GM23338 (cell line): Measurements from ENCODE around the gene APOM. TPM values are rescaled to one million over a fixed set of nuclear protein-coding genes. Genes with fewer than 3 reads are reported as not detected.

Source experiments
- ATAC-seq: fragments of 200-7000 bp; cut with Tn5 transposase; 3 replicates; pipeline ENCODE4 v1.9.1; 2020
- DNase-seq: peaks from one replicate; pipeline ENCODE4 v3.0.0-alpha.2; 2015; ENCODE audit warnings: low spot score
- H2AFZ ChIP-seq: fragments of 200-600 bp; sonication (generic); 2 replicates; pipeline ENCODE4 v1.8.0; 2016; ENCODE audit warnings: antibody characterized with exemption, mild to moderate bottlenecking, moderate library complexity
- H3F3A ChIP-seq: fragments of 200-600 bp; sonication (generic); replicated peaks from 2 replicates; pipeline ENCODE4 v1.8.0; 2017; ENCODE audit warnings: antibody characterized with exemption, mixed run types, low read depth
- H3K27ac ChIP-seq: fragments of 200-600 bp; sonication (generic); 2 replicates; pipeline ENCODE4 v1.6.1; 2016; ENCODE audit warnings: low read depth
- H3K27me3 ChIP-seq: fragments of 200-600 bp; sonication (generic); 2 replicates; pipeline ENCODE4 v1.8.0; 2016; ENCODE audit warnings: mild to moderate bottlenecking, mixed run types, moderate library complexity; ENCODE audit not compliant: insufficient read depth
- H3K36me3 ChIP-seq: fragments of 200-600 bp; sonication (generic); 2 replicates; pipeline ENCODE4 v1.8.0; 2016; ENCODE audit warnings: mild to moderate bottlenecking; ENCODE audit not compliant: insufficient read depth
- H3K4me1 ChIP-seq: fragments of 200-600 bp; sonication (generic); 2 replicates; pipeline ENCODE4 v1.8.0; 2016; ENCODE audit warnings: mild to moderate bottlenecking, moderate library complexity; ENCODE audit not compliant: insufficient read depth
- H3K4me2 ChIP-seq: fragments of 200-600 bp; sonication (generic); 2 replicates; pipeline ENCODE4 v1.7.1; 2017; ENCODE audit warnings: mixed run types
- H3K4me3 ChIP-seq: fragments of 200-600 bp; sonication (generic); 2 replicates; pipeline ENCODE4 v1.6.1; 2016; ENCODE audit warnings: mixed run types
- H3K79me2 ChIP-seq: fragments of 200-600 bp; sonication (generic); replicated peaks from 2 replicates; pipeline ENCODE4 v1.8.0; 2017; ENCODE audit warnings: mild to moderate bottlenecking; ENCODE audit not compliant: insufficient read depth
- H3K9me2 ChIP-seq: fragments of 200-600 bp; sonication (generic); 2 replicates; pipeline ENCODE4 v1.8.0; 2017; ENCODE audit not compliant: insufficient read depth
- H4K20me1 ChIP-seq: fragments of 200-600 bp; sonication (generic); replicated peaks from 2 replicates; pipeline ENCODE4 v1.8.0; 2017; ENCODE audit warnings: mild to moderate bottlenecking; ENCODE audit not compliant: insufficient read depth
- H3K27ac Mint-ChIP-seq: 2 replicates; pipeline ENCODE4 v1.8.0; 2020; ENCODE audit warnings: inconsistent platforms, mild to moderate bottlenecking, moderate library complexity, mixed read lengths
- H3K27me3 Mint-ChIP-seq: 3 replicates; pipeline ENCODE4 v1.8.0; 2022; ENCODE audit warnings: low read depth, mild to moderate bottlenecking, moderate library complexity, mixed read lengths, inconsistent platforms; ENCODE audit not compliant: insufficient read depth, poor library complexity
- H3K36me3 Mint-ChIP-seq: 3 replicates; pipeline ENCODE4 v1.8.0; 2021; ENCODE audit warnings: low read depth, mild to moderate bottlenecking, inconsistent platforms, moderate library complexity, mixed read lengths
- H3K4me1 Mint-ChIP-seq: 3 replicates; pipeline ENCODE4 v1.8.0; 2020; ENCODE audit warnings: mild to moderate bottlenecking, inconsistent platforms, mixed read lengths
- H3K4me3 Mint-ChIP-seq: 3 replicates; pipeline ENCODE4 v1.8.0; 2021; ENCODE audit warnings: moderate library complexity, mild to moderate bottlenecking, inconsistent platforms, mixed read lengths
- H3K9me3 Mint-ChIP-seq: 3 replicates; pipeline ENCODE4 v1.8.0; 2020; ENCODE audit warnings: moderate library complexity, mild to moderate bottlenecking, inconsistent platforms, mixed read lengths
- CREB1 ChIP-seq: fragments of 250-450 bp; sonication (Bioruptor Pico); IDR thresholded peaks from 2 replicates; pipeline ENCODE4 v1.5.0; 2020; ENCODE audit warnings: low read depth, mild to moderate bottlenecking, moderate library complexity
- ETS1 ChIP-seq: IDR thresholded peaks from 2 replicates; pipeline ENCODE4 v1.6.1; 2016; ENCODE audit warnings: antibody characterized with exemption
- EZH2 ChIP-seq: fragments of 200-600 bp; sonication (generic); IDR thresholded peaks from one replicate; pipeline ENCODE4 v1.8.0; 2017; ENCODE audit warnings: antibody characterized with exemption, mild to moderate bottlenecking, low read depth; ENCODE audit not compliant: unreplicated experiment
- EZH2phosphoT487 ChIP-seq: fragments of 200-600 bp; sonication (generic); IDR thresholded peaks from one replicate; pipeline ENCODE4 v1.8.1; 2018; ENCODE audit warnings: antibody characterized with exemption; ENCODE audit not compliant: unreplicated experiment
- JUNB ChIP-seq: IDR thresholded peaks from one replicate; pipeline ENCODE4 v1.6.1; 2016; ENCODE audit warnings: antibody characterized with exemption; ENCODE audit not compliant: unreplicated experiment
- NANOG ChIP-seq: IDR thresholded peaks from 2 replicates; pipeline ENCODE4 v1.6.1; 2016; ENCODE audit warnings: antibody characterized with exemption, borderline replicate concordance
- POLR2AphosphoS5 ChIP-seq: IDR thresholded peaks from 2 replicates; pipeline ENCODE4 v1.6.1; 2016; ENCODE audit warnings: antibody characterized with exemption, low read depth
- REST ChIP-seq: IDR thresholded peaks from one replicate; pipeline ENCODE4 v1.6.1; 2018; ENCODE audit warnings: antibody characterized with exemption; ENCODE audit not compliant: unreplicated experiment
- STAT1 ChIP-seq: IDR thresholded peaks from one replicate; pipeline ENCODE4 v1.6.1; 2016; ENCODE audit warnings: antibody characterized with exemption; ENCODE audit not compliant: unreplicated experiment
- ZNF114 ChIP-seq: fragments of 250-450 bp; sonication (Bioruptor Pico); IDR thresholded peaks from 2 replicates; pipeline ENCODE4 v1.5.0; 2020; ENCODE audit warnings: mild to moderate bottlenecking, moderate library complexity
- polyA plus RNA-seq: library from polyadenylated mRNA; unstranded; fragments of >200 nt; fragmentation: Nextera tagmentation; extraction: Ambion mirVana; gene quantifications from 2 replicates; pipeline ENCODE4 v1.2.1, GENCODE V29; 2016
- total RNA-seq: library from RNA; depleted of rRNA; stranded (reverse); fragments of >200 nt; shearing (Covaris generic); gene quantifications from 2 replicates; pipeline ENCODE4 v1.2.3, GENCODE V29; 2014

Gene APOM
- total and polyA plus RNA-seq, 2 experiments from 2014 or later = 1.2 to 10.7 TPM

GRCh38 chr6:31622684-31623091 is 33.0 kb upstream of the APOM start (continued):
- TF ChIP-seq REST (no peak), STAT1 (no peak), EZH2phosphoT487 (no peak), ETS1 (no peak), EZH2 (no peak), JUNB (no peak), ZNF114 (CRISPR knock-in tag) (no peak)

GRCh38 chr6:31624070-31624469 is 31.6 kb upstream of the APOM start:
- TF ChIP-seq EZH2 (no peak), NANOG (no peak)
- no peak overlapping the region for H3K4me3 ChIP-seq
- peaks cover 64% of the 10 kb centered on the region for H3K79me2 ChIP-seq
- H3K4me2 ChIP-seq = no peak overlapping the region
- peaks cover 47% of the 10 kb centered on the region for H3F3A ChIP-seq
- peaks cover 15% of the 10 kb centered on the region for H3K4me1 ChIP-seq
- peak overlapping the region; percentile 66 for H3K27ac ChIP-seq
- Mint-ChIP-seq H3K27me3 (peaks cover 24% of the 10 kb centered on the region), H3K4me3 (no peak overlapping the region), H3K36me3 (peaks cover 86% of the 10 kb centered on the region), H3K9me3 (peaks cover 6% of the 10 kb centered on the region), H3K27ac (no peak overlapping the region), H3K4me1 (peaks cover 9% of the 10 kb centered on the region)
- H3K27me3 ChIP-seq = no peaks in the 10 kb centered on the region
- H4K20me1 ChIP-seq = peaks cover 52% of the 10 kb centered on the region
- DNase-seq (no peak), ATAC-seq (no peak)
- H3K36me3 ChIP-seq = peaks cover 66% of the 10 kb centered on the region
- no peak overlapping the region for H2AFZ ChIP-seq
- H3K9me2 ChIP-seq = no peaks in the 10 kb centered on the region

- H3K27me3 ChIP-seq = no peaks in the 10 kb centered on the region
- ATAC-seq (no peak), DNase-seq (no peak)
- peaks cover 85% of the 10 kb centered on the region for H3K36me3 ChIP-seq
- peaks cover 10% of the 10 kb centered on the region for H3K4me1 ChIP-seq
- Mint-ChIP-seq H3K4me1 (peaks cover 9% of the 10 kb centered on the region), H3K4me3 (no peak overlapping the region; the same call in 2 of the 3 replicates), H3K36me3 (peaks cover 99% of the 10 kb centered on the region), H3K9me3 (no peaks in the 10 kb centered on the region; the same call in 2 of the 3 replicates), H3K27ac (no peak overlapping the region), H3K27me3 (peaks cover 13% of the 10 kb centered on the region)
- no peak overlapping the region for H3K27ac ChIP-seq
- no peak overlapping the region for H3K4me3 ChIP-seq
- no peak overlapping the region for H3K4me2 ChIP-seq
- H4K20me1 ChIP-seq = peaks cover 61% of the 10 kb centered on the region
- peaks cover 52% of the 10 kb centered on the region for H3F3A ChIP-seq
- peaks cover 69% of the 10 kb centered on the region for H3K79me2 ChIP-seq
- H3K9me2 ChIP-seq = no peaks in the 10 kb centered on the region
- H2AFZ ChIP-seq = no peak overlapping the region
- TF ChIP-seq EZH2phosphoT487 (no peak), ETS1 (no peak), REST (no peak), EZH2 (no peak), POLR2AphosphoS5 (no peak), CREB1 (CRISPR knock-in tag) (no peak), STAT1 (no peak), NANOG (no peak), ZNF114 (CRISPR knock-in tag) (no peak)
Measured at GRCh38 chr6:31626952-31627351, 28.7 kb upstream of the APOM start.
